ENCODE results near the gene PRKG1. TPM values are rescaled to one million over a fixed set of nuclear protein-coding genes. Genes with fewer than 3 reads are reported as not detected.

PRKG1 gene
- total and polyA plus RNA-seq, 2 donors (not counting 1 experiment from before 2014, with no cell fraction given), result 45.8 to 71.8 TPM

- Histone ChIP-seq H2AFZ (ENCODE audit: low read length) (peak overlapping the region; percentile 4), H3K36me3 (ENCODE audit: control insufficient read depth, insufficient read depth, low read length) (no peaks in the 10 kb centered on the region)
- TF ChIP-seq EZH2 (IDR thresholded peaks at IDR 0.05; ENCODE audit: low read length, missing control alignments), result no peak
- TF ChIP-seq CTCF (conservative IDR thresholded peaks at IDR 0.05 in 1 of 2, IDR thresholded peaks at IDR 0.05 in 1 of 2; ENCODE audit: low read depth in 1 of 2, low read length in 2 of 2), result no peak
Observed at GRCh38 chr10:52331638-52332364, 1257.5 kb downstream of the PRKG1 start.

GRCh38 chr10:52332815-52333214, 1258.5 kb downstream of the PRKG1 start:
- H3K79me2 ChIP-seq (ENCODE audit: control insufficient read depth, insufficient read depth, low read length), result no peaks in the 10 kb centered on the region
- H3K4me3 ChIP-seq (replicated peaks in 1 of 4; ENCODE audit: control extremely low read depth in 1 of 4, insufficient read depth in 1 of 4, low read depth in 3 of 4, low read length in 4 of 4), result no peak overlapping the region
- no peak overlapping the region for H3K27ac ChIP-seq (ENCODE audit: insufficient read depth, low read length)
- no peaks in the 10 kb centered on the region for H3K27me3 ChIP-seq (ENCODE audit: control insufficient read depth, insufficient read depth, low read length)
- H3K9me3 ChIP-seq (ENCODE audit: control insufficient read depth, insufficient read depth, low read depth, low read length), result no peaks in the 10 kb centered on the region
- no peak for DNase-seq (ENCODE audit: low read depth in 2 of 2)
- no peak overlapping the region for H3K4me2 ChIP-seq (ENCODE audit: extremely low read depth, insufficient read depth, low read length)
- H2AFZ ChIP-seq (ENCODE audit: low read length), result no peak overlapping the region
- no peak for TF ChIP-seq EZH2 (IDR thresholded peaks at IDR 0.05; ENCODE audit: low read length, missing control alignments)
- TF ChIP-seq CTCF (conservative IDR thresholded peaks at IDR 0.05 in 1 of 2, IDR thresholded peaks at IDR 0.05 in 1 of 2; ENCODE audit: low read depth in 1 of 2, low read length in 2 of 2), result no peak
- no peak overlapping the region for H3K9ac ChIP-seq (ENCODE audit: insufficient read depth, low read length)
- no peaks in the 10 kb centered on the region for H3K36me3 ChIP-seq (ENCODE audit: control insufficient read depth, insufficient read depth, low read length)
- H4K20me1 ChIP-seq (ENCODE audit: control insufficient read depth, extremely low read depth, insufficient read depth, low read length), result no peaks in the 10 kb centered on the region
- peaks cover 2% of the 10 kb centered on the region for H3K4me1 ChIP-seq (ENCODE audit: control insufficient read depth, extremely low read depth, insufficient read depth, low read length)

More at GRCh38 chr10:52331638-52332364, 1257.5 kb downstream of the PRKG1 start:
- H3K27me3 ChIP-seq (ENCODE audit: control insufficient read depth, insufficient read depth, low read length), result no peaks in the 10 kb centered on the region
- H3K4me1 ChIP-seq (ENCODE audit: control insufficient read depth, extremely low read depth, insufficient read depth, low read length), result peaks cover 2% of the 10 kb centered on the region
- no peaks in the 10 kb centered on the region for H3K79me2 ChIP-seq (ENCODE audit: control insufficient read depth, insufficient read depth, low read length)
- no peak for DNase-seq (ENCODE audit: low read depth in 2 of 2)
- H3K27ac ChIP-seq (ENCODE audit: insufficient read depth, low read length), result no peak overlapping the region
- no peaks in the 10 kb centered on the region for H4K20me1 ChIP-seq (ENCODE audit: control insufficient read depth, extremely low read depth, insufficient read depth, low read length)
- no peak overlapping the region for H3K4me3 ChIP-seq (replicated peaks in 1 of 4; ENCODE audit: control extremely low read depth in 1 of 4, insufficient read depth in 1 of 4, low read depth in 3 of 4, low read length in 4 of 4)
- no peak overlapping the region for H3K9ac ChIP-seq (ENCODE audit: insufficient read depth, low read length)
- no peaks in the 10 kb centered on the region for H3K9me3 ChIP-seq (ENCODE audit: control insufficient read depth, insufficient read depth, low read depth, low read length)
- no peak overlapping the region for H3K4me2 ChIP-seq (ENCODE audit: extremely low read depth, insufficient read depth, low read length)

GRCh38 chr10:52334595-52334994, 1260.3 kb downstream of the PRKG1 start:
- Histone ChIP-seq H3K4me3 (replicated peaks in 1 of 4; ENCODE audit: control extremely low read depth in 1 of 4, insufficient read depth in 1 of 4, low read depth in 3 of 4, low read length in 4 of 4) (no peak overlapping the region), H3K9ac (ENCODE audit: insufficient read depth, low read length) (no peak overlapping the region), H3K36me3 (ENCODE audit: control insufficient read depth, insufficient read depth, low read length) (no peaks in the 10 kb centered on the region), H3K9me3 (ENCODE audit: control insufficient read depth, insufficient read depth, low read depth, low read length) (no peaks in the 10 kb centered on the region), H3K27ac (ENCODE audit: insufficient read depth, low read length) (no peak overlapping the region), H3K4me2 (ENCODE audit: extremely low read depth, insufficient read depth, low read length) (no peak overlapping the region), H2AFZ (ENCODE audit: low read length) (no peak overlapping the region), H3K79me2 (ENCODE audit: control insufficient read depth, insufficient read depth, low read length) (no peaks in the 10 kb centered on the region), H3K4me1 (ENCODE audit: control insufficient read depth, extremely low read depth, insufficient read depth, low read length) (peaks cover 2% of the 10 kb centered on the region), H4K20me1 (ENCODE audit: control insufficient read depth, extremely low read depth, insufficient read depth, low read length) (no peaks in the 10 kb centered on the region), H3K27me3 (ENCODE audit: control insufficient read depth, insufficient read depth, low read length) (no peaks in the 10 kb centered on the region)
- DNase-seq (ENCODE audit: low read depth in 2 of 2), result peak in 1 of 2 donors; percentile 64
- TF ChIP-seq CTCF (conservative IDR thresholded peaks at IDR 0.05 in 1 of 2, IDR thresholded peaks at IDR 0.05 in 1 of 2; ENCODE audit: low read depth in 1 of 2, low read length in 2 of 2) (no peak), EZH2 (IDR thresholded peaks at IDR 0.05; ENCODE audit: low read length, missing control alignments) (no peak)
